ENCODE data around the gene SWI5.

DNA sequence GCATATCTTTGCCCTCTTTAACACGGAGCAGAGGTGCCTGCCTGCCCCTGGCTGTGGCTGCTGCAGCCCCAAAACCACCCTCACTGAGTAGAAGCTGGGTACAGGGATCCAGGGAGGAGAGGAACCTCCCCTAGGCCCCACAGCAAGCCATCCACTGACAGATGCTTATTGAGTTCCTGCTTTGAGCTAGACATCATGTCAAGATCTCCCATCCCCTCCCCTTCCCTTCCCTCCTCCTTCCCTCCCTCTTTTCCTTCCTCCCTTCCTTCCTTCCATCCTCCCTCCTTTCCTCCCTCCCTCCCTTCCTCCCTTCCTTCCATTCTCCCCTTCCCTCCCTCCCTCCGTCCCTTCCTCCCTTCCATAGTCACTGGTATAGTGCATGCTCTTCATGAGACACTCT is 29.6 kb upstream of the SWI5 start:
- TF ChIP-seq EZH2 (IDR thresholded peaks at IDR 0.05; ENCODE audit: insufficient read depth, poor library complexity, severe bottlenecking), result no peak
- no peak for TF ChIP-seq EZH2phosphoT487 (IDR thresholded peaks at IDR 0.05; ENCODE audit: insufficient read depth, low read depth)
